GM18499 (cell line): ENCODE data around the gene KRT84.

Experiments
- ATAC-seq: cut with Tn5 transposase; IDR thresholded peaks from one replicate; pipeline ENCODE4 v1.9.1; 2021; ENCODE audit warnings: moderate number of reproducible peaks; ENCODE audit not compliant: insufficient read depth, unreplicated experiment

KRT84 gene, protein sequence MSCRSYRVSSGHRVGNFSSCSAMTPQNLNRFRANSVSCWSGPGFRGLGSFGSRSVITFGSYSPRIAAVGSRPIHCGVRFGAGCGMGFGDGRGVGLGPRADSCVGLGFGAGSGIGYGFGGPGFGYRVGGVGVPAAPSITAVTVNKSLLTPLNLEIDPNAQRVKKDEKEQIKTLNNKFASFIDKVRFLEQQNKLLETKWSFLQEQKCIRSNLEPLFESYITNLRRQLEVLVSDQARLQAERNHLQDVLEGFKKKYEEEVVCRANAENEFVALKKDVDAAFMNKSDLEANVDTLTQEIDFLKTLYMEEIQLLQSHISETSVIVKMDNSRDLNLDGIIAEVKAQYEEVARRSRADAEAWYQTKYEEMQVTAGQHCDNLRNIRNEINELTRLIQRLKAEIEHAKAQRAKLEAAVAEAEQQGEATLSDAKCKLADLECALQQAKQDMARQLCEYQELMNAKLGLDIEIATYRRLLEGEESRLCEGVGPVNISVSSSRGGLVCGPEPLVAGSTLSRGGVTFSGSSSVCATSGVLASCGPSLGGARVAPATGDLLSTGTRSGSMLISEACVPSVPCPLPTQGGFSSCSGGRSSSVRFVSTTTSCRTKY

DNA sequence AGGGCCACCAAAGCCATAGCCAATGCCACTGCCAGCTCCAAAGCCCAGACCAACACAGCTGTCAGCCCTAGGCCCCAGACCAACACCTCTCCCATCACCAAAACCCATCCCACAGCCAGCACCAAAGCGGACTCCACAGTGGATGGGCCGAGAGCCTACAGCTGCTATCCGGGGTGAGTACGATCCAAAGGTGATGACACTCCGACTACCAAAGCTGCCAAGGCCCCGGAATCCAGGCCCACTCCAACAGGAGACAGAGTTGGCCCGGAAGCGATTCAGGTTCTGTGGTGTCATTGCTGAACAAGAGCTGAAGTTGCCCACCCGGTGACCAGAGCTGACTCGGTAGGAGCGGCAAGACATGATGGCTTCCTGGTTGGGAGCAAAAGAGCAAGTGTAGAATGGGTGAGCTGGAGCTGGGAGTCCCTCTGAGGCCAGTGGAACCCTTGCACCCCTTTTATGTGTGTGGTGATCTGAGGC lies at the start of gene KRT84:
Gene KRT84 (minus strand): TSS at position 427 of the 477 bp plus-strand sequence. CDS start 67 bp downstream, at position 360.
- no peak for ATAC-seq

DNA sequence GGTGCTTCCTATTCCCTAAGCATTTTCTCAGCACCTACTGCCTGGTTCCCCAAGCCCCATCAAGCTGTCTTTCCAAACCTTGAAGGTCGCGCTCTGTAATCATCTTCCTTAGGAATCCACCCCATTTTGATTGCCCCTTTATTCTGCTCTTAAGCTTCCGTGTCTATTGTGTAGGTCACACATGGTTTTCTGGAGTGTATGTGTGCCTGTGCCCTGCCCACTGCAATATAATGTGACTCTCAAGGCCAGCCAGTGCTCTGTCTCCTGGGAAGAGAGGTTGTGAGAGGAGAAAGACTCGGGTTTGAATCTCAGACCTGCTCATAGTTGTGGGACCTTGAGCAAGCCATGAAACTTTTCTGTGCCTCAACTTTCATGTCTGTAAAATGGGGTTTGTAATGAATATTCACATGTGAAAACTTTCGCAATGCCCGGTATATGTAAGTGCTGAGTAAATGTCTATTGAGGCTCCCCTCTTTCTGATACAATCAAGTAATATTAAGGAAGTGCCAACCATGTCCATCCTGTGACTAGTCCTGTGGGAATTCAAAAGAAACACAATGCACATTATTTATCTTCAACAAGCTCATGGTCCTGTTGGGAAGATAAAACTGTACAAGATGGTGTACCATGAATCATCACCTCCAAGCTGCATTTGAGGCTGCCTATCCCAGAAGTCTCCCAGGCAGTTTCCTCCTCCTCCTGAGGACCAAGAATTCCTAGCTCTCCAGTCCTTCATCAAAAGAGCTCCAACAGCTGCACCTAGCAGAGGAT lies 49.5 kb upstream of the KRT84 start:
- no peak for ATAC-seq

- ATAC-seq: no peak
Measured at GRCh38 chr12:52434081-52434733, 48.8 kb upstream of the KRT84 start, which contains the start of gene KRT75. TSS of gene KRT75 (minus strand) at chr12:52434371. CDS start at chr12:52434304, 67 bp downstream.

DNA sequence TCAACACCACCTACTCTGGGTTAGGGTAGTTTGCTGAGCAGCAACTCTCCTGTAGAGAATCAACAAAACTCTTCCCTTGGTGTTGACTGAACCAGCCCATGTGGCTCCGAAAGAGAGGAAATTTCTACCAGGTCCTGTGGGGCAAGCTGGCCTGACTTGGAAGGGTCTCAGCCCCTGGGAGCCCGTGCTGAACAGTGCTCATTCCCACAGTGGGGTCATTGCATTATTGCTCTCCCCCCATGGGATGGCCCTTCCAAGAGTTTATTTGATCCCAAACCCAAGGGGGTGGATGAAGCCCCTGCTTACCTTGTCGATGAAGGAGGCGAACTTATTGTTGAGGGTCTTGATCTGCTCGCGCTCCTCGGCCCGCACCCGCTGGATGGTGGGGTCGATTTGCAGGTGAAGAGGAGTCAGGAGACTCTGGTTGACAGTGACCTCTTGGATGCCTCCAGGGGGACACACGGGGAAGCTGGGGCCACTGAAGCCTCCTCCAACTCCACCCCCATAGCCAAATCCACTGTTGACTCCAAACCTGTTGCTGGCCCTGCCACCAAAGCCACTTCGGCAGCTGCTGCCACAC lies 48.1 kb upstream of the KRT84 start:
- no peak for ATAC-seq

GRCh38 chr12:52432559-52433207 lies 47.2 kb upstream of the KRT84 start:
- no peak for ATAC-seq

DNA sequence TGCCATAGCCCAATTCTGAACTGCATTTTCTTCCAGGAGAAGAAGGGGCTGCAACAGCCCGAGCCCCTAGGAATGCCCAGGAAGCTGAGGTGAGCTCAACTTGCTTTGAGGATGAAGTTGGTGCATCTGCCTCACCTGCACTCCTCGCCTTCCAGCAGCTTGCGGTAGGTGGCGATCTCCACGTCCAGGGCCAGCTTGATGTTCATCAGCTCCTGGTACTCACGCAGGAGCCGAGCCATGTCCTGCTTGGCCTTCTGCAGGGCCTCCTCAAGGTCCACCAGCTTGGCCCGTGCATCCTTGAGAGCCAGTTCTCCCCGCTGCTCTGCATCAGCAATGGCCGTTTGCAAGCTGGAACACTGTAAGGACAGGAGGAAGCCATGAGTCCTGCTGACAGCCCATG lies 42.7 kb upstream of the KRT84 start:
- ATAC-seq: no peak

DNA sequence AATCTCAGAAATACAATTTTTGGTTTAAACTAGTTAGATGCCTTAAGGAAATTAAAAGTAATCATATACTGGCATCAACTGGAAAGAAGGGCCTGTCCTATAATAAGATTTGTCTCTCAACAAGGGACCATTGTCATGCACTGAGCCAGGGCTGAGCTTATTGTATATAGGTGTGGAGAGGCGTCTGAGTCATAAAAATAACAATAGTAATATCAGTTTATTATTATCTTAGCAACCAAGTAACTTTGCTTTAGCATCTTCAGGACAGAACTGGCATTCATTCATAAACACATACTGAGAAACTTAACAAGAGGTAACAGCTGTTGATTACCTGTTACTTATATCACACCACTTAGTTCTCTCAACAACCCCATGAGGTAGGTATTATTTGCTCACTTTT lies 41.6 kb upstream of the KRT84 start:
- ATAC-seq: no peak

- ATAC-seq: no peak
Measured at GRCh38 chr12:52426034-52426433, 40.6 kb upstream of the KRT84 start.

DNA sequence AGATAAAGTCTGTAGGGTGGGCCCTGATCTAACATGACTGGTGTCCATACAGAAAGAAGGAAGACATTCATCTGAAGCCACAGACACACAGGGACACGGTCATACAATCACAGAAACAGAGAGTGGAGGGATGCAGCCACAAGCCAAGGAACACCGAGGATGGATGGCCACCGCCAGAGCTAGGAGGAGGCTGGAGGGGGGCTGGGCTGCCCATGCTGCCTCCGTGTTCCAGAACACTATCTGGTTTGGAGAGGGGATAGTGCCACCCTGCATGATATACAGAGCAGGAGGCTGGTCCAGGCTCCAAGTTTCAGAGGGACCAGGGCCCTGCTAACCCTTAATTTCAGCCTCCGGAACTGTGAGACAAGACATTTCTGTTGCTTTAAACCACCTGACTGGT lies 40.0 kb upstream of the KRT84 start:
- ATAC-seq: no peak

- ATAC-seq: no peak
Measured at GRCh38 chr12:52423661-52424500, 38.4 kb upstream of the KRT84 start.

DNA sequence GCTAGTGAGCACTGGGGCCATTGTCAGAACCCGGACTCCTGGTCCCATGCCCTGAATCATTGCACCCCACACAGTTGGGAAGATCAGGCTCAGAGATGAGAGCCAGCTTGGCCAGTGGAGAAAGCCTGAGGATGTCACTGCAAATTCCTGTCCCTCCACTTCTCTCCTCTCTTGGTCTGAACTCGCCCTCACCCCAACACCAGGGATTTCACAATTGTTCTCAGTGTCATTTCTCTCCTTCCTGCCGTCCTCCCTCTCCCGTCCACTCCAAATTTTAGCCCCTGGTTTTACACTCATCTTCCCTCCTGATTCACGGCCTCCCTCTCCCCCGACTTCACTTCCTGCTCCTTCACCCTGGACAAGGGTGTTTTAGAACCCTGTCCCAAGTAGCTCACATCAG lies 37.6 kb upstream of the KRT84 start:
- no peak for ATAC-seq

GRCh38 chr12:52419656-52420055 lies 34.2 kb upstream of the KRT84 start:
- ATAC-seq: no peak

DNA sequence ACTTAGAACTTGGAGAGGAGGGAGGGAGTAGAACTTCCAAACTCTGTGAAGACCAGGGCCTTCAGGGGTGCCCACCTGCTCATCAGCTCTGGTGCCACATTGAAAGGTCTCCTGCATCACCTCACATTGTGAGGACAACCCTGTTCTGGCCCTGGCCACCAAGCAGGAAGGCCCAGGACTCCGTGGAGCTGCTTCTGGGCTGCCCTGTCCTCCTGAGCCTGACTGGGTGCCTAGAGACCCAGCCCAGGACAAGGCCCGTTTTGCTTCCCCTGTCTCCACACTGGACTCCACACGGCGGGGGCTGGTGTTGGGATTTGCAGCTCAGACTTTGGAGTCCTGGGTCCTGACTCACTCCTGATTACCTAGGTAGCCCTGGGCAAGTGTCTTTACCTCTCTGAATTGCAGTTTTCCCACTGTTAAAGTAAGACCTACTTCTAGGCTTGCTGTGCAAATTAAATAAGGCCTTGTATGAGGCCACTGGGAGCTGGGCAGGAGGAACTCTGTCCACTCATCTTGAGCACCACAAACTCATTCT lies 33.2 kb upstream of the KRT84 start:
- ATAC-seq: no peak

DNA sequence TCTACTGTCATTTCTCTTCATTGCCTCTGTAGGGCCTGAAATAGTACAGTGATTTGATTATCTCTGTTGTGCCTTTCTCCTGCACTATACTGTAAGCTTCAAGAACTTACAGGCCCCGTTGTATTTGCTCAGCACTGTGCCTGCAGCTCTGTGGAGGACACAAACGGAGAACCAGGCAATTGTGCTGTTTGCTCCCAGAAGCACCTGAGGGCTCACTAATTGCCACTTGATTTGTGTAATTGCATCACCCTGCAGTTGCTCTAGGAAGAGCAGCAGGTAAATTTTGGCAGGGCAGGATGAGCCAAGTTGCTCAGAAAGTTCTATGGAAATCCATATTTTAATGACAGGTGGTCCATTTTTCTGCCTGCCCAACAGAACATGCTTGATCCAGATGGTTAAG lies 32.3 kb upstream of the KRT84 start:
- no peak for ATAC-seq

DNA sequence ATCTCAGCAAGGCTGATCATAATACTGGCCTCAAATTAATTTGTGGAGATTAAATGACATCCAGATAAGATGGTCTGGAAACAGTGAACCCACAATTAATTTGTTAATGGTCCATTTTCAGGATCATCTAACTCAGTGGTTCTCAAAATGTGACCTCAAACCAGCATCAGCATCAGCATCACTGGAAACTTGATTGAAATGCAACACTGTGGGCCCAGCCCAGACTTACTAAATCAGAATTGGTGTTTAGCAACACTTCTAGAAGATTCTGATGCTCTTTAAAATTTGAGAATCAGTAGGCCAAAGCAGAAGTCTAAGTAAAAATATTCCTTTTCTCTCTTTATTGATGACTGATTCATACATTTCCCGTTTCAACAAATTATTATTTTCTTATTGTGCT lies 31.3 kb upstream of the KRT84 start:
- no peak for ATAC-seq

DNA sequence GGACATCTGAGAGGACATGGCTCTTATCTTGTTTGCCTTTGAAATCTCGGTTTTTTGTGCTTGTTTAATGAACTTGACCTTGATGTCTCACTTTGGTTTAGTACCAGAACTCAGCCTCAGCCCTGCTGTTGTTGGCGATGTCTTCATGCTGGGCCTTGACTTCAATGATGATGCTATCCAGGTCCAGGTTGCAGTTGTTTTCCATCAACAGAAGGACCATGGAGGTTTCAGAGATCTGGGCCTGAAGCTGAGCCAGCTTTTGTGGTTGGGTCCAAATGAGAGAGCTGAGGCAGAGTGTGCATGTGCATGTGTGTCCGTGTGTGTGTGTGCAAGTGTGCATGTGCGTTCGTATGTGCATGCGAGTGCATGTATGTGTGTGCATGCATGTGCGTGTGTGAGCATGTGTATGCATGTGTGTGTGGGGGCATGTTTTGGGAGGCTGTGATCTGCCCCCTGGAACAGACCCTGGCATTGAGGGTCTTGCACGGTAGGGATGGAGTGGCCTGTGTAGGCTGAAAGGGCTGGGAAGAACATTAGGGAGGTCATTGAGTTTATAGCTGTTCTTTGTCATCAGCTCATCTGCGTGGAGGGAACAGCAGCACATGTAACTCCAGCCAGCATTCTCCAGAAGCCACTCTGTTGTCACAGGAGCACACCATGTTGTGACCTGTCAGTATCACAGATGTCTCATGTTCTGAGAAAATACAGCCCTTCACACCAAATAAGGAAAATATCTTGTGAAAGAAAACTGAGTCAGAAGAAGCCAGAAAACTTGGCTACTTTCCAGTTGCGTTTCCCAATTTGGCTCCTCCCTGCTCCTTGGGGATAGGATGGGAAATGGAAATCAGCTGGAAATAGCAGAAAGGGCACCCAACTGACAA lies 30.7 kb upstream of the KRT84 start:
- ATAC-seq: no peak

GRCh38 chr12:52414936-52415335 lies 29.5 kb upstream of the KRT84 start:
- ATAC-seq: no peak
